Measurements from ENCODE around the gene ARHGAP6. TPM values are rescaled to one million over a fixed set of nuclear protein-coding genes. Genes with fewer than 3 reads are reported as not detected.
A peak's percentile ranks its signal among the peaks of the same experiment; 100 is the strongest.

ARHGAP6 gene
- total RNA-seq, 1 donor from 2014 or later: 13.8 TPM

GRCh38 chrX:11445540-11445939 is 220.2 kb downstream of the ARHGAP6 start:
- ATAC-seq (peak; percentile 55), DNase-seq (ENCODE audit: low spot score) (no peak)
- intact Hi-C loops (cut with DNase I): no loop called here

- intact Hi-C loops (cut with DNase I): no loop called here
- DNase-seq (ENCODE audit: low spot score): no peak
- ATAC-seq: no peak
Measured at GRCh38 chrX:11444052-11444451, 221.7 kb downstream of the ARHGAP6 start.

DNA sequence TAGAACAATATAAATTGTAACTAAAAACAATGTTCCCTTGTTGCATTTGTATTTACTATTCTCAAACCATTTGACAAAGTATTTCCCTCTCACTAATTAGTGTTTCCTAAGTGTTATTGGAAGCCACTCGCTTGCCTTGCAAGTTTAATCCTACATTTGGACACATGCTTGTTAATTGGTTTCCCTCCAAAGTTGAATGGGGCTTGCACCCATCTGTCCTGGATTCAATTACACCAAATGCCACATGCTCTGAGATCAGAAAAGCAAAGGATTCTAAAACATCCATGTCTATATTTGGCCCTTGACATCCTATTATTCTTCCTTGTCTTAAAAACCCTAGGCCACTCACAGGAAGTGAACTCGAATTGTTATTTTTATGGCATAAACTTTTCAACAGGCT is 225.9 kb downstream of the ARHGAP6 start:
- no peak for DNase-seq (ENCODE audit: low spot score)

DNA sequence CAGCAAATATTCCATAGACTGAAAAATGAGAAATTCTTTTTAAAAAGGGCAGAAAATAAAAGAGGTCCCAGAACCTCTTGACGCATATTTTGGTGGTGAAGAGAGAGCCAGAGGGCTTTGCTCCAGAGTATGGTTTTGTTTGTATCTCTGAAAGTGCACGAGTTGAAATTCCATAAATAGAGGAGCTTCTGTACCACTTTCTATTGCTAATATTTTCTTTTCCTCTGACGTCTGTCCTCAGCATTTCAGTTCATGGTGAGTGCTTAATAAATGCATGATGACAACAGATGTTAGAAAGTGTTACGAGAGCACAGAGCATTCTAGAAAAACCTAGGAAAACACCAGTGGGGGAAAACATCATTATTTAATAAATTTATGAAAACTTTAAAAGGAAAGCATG is 227.0 kb downstream of the ARHGAP6 start:
- ATAC-seq: peak; percentile 86
- intact Hi-C loops (cut with DNase I): no loop called here
- no peak for DNase-seq (ENCODE audit: low spot score)

More for the DNA sequence above, 225.9 kb downstream of the ARHGAP6 start:
- intact Hi-C loops (cut with DNase I): no loop called here
- no peak for ATAC-seq

GRCh38 chrX:11438380-11438723 is 227.4 kb downstream of the ARHGAP6 start:
- DNase-seq (ENCODE audit: low spot score): no peak
- intact Hi-C loops (cut with DNase I): no loop called here
- peak; percentile 31 for ATAC-seq

GRCh38 chrX:11437642-11438379 is 227.9 kb downstream of the ARHGAP6 start:
- peak; percentile 70 for ATAC-seq
- intact Hi-C loops (cut with DNase I): no loop called here

DNA sequence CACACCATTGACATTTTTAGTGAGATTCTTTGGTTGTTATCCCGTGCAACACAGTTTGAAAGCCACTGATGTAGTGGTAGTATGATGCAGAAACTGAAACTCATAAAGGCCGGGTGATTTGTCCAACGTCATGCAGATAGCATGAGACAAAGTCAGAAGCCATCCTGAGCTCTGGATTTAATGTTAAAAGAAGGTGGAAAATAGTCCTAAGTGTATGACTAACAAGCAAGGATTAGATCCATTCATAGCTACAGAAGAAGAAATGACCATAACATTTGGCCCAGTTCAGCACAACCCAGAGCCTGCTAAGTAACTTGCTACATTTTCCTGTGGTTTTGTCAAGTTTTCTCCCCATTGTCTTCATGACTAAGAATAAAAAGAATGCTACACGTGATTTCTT is 230.2 kb downstream of the ARHGAP6 start:
- DNase-seq (ENCODE audit: low spot score) (no peak), ATAC-seq (no peak)
- intact Hi-C loops (cut with DNase I): no loop called here

More at GRCh38 chrX:11437642-11438379, 227.9 kb downstream of the ARHGAP6 start:
- DNase-seq (ENCODE audit: low spot score): peak; percentile 59

- intact Hi-C loops (cut with DNase I): no loop called here
- no peak for DNase-seq (ENCODE audit: low spot score)
Measured at GRCh38 chrX:11434607-11435006, 231.1 kb downstream of the ARHGAP6 start.

DNA sequence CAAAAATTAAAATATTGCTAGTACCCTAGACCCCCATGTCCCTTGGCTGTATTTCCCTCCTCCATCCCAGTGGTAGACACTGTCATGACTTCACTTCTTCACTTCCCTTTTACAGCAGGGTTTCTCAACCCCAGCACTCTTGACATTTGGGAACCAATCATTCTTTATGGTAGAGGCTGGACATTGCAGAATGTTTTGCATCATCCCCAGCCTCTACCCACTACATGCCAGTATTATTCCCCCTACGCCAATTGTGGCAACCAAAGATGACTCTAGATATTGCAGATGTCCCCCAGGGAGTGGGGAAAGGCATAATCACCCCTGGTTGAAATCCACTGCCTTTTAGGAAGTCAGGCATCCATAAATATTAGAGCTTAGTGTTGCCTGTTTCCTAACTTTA is 233.9 kb downstream of the ARHGAP6 start:
- ATAC-seq (no peak), DNase-seq (ENCODE audit: low spot score) (no peak)
- intact Hi-C loops (cut with DNase I): no loop called here

More at GRCh38 chrX:11434607-11435006, 231.1 kb downstream of the ARHGAP6 start:
- no peak for ATAC-seq

DNA sequence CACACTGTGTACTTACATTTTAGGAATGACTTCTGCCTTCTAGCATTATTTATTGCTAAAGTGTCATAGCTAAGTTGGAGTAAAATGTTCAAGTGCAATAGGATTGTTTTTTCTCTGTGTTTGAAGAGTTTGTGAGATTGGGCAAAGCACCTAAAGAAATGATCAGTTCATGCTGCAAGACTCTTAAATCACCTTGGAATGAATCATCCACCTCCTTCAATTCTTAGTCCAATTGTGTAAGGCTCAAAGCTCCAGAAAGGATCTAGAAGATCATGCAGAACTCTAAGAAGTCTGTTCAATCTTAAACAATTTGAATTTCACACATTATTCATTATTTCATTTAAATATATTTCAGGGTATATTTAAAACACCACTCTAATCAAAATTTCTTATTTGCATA is 235.4 kb downstream of the ARHGAP6 start:
- DNase-seq (ENCODE audit: low spot score): no peak
- intact Hi-C loops (cut with DNase I): no loop called here
- ATAC-seq: no peak

- intact Hi-C loops (cut with DNase I): no loop called here
- ATAC-seq (no peak), DNase-seq (ENCODE audit: low spot score) (no peak)
Measured at GRCh38 chrX:11429538-11430085, 236.1 kb downstream of the ARHGAP6 start.

DNA sequence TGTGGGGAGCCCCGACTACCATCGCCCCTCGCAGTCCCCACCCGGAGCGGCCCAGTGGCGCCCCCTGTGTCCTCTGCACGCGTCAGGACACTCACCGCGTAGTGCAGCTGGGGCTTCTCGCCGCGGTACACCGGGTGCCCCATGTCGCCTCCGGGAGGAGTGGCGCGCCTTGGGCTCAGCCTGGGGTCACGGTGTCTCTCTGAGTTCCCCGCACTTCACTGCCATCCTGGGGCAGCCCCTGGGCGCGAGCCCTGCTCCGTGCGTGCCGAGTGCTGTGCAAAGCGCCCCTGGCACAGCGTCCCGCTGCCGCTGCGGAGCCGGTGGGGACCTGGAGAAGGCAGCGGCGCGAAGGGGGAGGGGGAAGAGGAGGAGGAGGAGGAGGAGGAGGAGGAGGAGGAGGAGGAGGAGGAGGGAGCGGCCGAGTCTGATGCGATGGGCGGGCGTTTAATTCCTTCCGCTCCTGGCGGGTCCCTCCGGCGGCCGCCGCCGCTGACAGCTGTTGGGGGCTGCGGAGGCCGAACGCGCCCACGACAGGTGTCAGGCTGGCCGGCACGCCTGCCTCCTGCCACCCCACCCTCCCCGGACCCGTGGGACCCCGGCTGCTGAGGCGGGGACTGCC is 238.2 kb downstream of the ARHGAP6 start:
- ATAC-seq: peak; percentile 81

GRCh38 chrX:11426712-11427452 is 238.8 kb downstream of the ARHGAP6 start:
- peak; percentile 59 for DNase-seq (ENCODE audit: low spot score)
- ATAC-seq: peak; percentile 70
- intact Hi-C loops (cut with DNase I): no loop called here

More for the DNA sequence above, 238.2 kb downstream of the ARHGAP6 start:
- intact Hi-C loops (cut with DNase I): no loop called here
- peak; percentile 80 for DNase-seq (ENCODE audit: low spot score)

DNA sequence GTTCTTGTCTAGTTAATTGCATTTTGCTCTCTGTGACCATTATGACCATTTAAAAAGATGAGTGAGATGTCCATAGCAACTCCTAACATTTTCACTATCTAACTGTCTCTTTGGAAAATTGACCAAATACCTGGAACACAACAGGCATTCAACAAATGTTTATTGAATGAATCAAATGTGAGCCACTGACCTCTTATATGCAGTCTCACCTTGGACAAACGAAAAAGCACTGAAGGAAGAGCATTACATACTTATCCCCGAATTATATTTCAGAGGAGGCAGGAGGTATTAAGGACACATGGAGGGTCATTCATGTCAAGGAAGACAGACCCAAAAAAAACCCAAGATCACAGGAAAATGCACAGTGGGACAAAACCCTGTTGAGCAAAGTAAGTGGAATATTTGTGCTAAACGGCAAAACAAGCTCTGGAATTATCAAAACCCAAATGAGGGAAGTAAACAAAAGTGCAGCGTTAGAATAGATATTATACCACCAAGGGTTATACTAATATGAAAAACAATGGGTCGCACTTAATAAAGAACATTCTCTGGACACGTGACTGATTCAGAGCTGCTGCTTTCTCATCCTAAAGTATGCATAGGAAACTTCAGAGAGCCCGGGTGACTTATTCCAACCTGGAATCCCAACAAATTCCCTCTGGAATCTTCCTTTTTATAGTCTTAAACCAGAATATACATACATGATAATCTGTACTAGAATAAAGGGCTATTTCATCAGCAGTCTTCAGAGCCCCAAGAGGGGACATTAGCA is 240.6 kb downstream of the ARHGAP6 start:
- intact Hi-C loops (cut with DNase I): no loop called here
- ATAC-seq: no peak

DNA sequence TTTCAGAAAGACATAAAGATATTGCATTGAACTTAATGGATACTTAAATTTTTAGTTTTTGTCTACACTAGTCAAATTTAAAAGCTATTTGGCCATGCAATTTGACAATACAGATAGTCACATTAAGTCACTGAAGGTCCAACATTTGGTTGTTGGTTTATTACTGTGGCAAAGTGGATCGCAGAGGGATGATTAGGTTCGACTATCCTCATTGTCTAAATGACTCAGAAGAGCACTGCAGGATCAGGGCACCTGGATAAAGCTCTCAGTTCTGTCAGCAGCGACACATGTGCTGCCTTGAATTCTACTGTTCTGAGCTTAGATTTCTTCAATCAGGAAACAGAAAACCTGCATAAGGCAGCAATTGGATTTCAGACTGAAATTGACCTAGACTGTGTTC is 241.8 kb downstream of the ARHGAP6 start:
- no peak for DNase-seq (ENCODE audit: low spot score)
- intact Hi-C loops (cut with DNase I): no loop called here
- ATAC-seq: no peak

More for the DNA sequence above, 240.6 kb downstream of the ARHGAP6 start:
- DNase-seq (ENCODE audit: low spot score): no peak

DNA sequence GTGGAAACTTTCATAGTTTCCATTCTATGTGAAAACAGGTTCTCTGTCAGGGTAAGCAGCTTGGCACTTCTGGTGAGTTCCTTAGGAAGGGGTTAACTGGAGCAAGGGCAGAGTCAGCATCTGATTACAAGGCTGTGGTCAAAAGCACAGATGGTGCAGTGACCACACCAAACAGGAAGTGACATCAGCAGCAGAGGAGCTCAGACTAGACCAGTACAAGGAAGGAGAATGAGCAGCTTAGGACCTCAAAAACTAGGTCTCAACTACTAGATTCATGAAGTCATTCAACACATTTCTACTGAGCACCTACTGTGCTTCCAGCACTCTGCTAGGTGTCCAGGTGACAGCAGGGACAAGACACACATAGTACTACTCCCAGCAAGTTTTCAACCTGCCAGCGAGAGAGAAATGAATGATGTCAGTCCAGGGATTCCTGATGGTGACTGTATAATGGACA is 242.3 kb downstream of the ARHGAP6 start:
- intact Hi-C loops (cut with DNase I): no loop called here
- no peak for DNase-seq (ENCODE audit: low spot score)
- peak; percentile 64 for ATAC-seq

DNA sequence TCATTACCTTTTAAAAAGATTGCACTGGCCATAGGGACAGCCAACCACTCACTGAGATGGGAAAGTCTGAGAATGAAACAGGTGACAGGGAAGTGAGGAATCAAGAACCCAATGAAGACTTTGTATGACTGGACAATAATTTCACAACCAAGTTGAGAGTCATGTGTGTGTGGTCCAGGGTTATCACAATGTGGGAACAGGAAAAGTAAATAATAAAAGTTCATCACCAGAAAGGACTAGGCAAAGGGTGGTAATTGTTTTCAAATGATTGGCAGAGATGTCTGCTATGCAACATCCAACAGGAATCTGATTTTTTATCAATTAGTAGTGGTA is 243.2 kb downstream of the ARHGAP6 start:
- intact Hi-C loops (cut with DNase I): no loop called here

DNA sequence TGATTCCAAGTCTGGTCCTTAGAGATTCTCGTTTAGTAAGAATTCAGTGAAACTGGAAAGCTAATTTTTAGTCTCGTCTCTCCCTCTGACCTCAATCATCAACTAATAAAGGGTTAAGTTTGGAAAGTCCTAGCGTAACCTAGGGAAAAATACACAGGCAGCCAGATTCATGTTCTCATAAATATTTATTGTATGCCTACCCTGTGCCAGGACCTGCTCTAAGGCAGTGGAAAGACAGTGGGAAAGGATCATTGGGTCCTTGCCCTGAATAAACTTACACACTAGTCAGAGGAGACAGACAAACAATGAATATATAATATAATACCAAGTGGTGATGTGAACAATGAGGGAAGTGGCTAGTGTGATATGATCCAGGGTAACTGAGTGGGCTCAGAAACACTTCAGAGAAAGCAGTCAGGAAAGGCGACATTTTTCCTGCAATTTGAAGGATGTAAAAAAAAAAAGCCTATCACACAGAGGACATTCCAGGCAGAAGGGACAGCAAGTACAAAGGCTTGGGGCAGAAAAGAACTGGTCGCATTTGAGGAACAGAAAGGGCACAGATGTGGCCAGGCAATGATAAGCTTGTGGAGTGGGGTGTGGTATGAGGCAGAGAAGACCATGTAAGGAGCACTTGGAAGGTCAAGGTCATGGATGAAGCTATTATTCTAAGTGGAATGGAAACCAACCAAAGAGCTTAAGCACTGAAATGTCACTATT is 243.8 kb downstream of the ARHGAP6 start:
- ATAC-seq (no peak), DNase-seq (ENCODE audit: low spot score) (no peak)
- intact Hi-C loops (cut with DNase I): no loop called here

More for the DNA sequence above, 243.2 kb downstream of the ARHGAP6 start:
- DNase-seq (ENCODE audit: low spot score) (no peak), ATAC-seq (no peak)
